ENCODE measurements around the gene SPC25.
"Not testable (repeated sequence)": the region's sequence is repeated elsewhere in the genome, so short reads cannot be mapped to it uniquely, and the experiment has no call there.

SPC25 gene, protein sequence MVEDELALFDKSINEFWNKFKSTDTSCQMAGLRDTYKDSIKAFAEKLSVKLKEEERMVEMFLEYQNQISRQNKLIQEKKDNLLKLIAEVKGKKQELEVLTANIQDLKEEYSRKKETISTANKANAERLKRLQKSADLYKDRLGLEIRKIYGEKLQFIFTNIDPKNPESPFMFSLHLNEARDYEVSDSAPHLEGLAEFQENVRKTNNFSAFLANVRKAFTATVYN

GRCh38 chr2:168890006-168890782 is at the start of gene SPC25:
SPC25 (minus strand) TSS chr2:168890430; CDS start chr2:168889519, 911 bp downstream.
- peak; percentile 65 for DNase-seq (ENCODE audit: low read depth)

- no peak for DNase-seq (ENCODE audit: low read depth)
Measured at GRCh38 chr2:168939918-168940317, 49.7 kb upstream of the SPC25 start.

- no peak for DNase-seq (ENCODE audit: low read depth)
Measured at GRCh38 chr2:168939061-168939460, 48.8 kb upstream of the SPC25 start.

GRCh38 chr2:168935810-168936581 is 45.8 kb upstream of the SPC25 start:
- DNase-seq (ENCODE audit: low read depth): peak; percentile 22

DNA sequence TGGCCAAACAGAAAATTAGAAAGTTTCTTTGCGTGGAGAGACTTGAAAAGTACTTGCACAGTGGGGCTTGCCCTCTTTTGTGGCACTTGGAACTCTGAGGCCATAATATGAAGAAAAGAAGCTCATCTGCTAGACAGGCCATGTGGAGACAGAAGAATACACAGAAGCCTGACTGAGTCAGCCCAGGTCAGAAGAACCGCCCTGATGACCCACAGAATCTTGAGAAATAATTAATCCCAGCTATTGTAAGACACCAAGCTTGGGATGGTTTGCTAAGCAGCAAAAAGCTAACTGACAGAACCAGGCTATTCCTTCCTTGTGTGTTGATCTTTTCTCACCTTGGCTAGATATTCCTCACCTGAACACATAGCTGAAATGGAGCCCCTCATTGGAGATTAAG is 44.6 kb upstream of the SPC25 start:
- no peak for DNase-seq (ENCODE audit: low read depth)

DNA sequence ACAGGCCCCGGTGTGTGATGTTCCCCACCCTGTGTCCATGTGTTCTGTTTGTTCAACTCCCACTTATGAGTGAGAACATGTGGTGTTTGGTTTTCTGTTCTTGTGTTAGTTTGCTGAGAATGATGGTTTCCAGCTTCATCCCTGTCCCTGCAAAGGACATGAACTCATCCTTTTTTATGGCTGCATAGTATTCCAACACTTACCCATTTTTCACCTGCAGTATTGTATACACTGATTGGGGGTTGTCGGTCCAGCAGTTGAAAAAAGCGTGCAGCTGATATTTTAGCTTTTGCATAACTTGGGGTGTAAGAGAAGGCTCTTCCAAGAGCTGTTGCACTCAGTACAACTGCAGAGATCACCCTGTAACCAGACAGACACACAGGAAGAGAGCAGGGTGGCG is 41.9 kb upstream of the SPC25 start:
- DNase-seq (ENCODE audit: low read depth): not testable (repeated sequence)

DNA sequence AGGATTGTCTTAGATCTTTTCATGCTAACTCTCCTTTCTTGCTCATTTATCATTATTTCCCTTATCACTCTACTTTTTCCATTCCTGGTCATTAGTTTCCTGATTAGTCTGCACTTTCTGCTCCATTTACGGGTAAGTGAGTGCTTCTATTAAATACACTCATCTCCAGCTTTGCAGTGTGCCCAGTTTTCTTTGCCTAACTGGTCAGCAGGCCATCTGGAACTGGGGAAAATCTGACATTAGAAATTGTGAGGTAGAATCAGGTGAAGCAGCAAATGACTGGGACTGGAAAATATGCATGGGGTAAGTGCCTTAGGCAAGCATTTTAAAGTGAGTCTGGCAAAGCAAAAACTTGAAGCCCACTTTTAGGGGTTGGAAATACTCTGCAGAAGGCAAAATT is 40.0 kb upstream of the SPC25 start:
- DNase-seq (ENCODE audit: low read depth): no peak

DNA sequence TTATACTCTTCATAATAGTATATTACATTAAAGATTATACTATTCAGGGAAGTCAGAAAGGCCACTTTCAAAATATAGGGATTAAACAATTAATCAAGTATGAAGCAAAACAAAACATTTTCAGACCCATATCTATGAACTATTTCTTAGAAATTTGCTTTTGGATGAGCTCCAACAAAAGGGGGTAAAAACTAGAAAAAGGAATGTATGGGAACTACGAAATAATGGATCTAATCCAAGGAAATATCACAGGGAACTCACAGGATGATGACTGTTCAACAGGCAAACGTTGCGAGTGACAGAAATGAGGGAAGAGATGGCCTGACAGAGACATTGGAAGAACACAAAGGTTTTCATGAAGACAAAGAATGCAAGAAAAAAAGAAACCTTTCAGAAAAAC is 38.8 kb upstream of the SPC25 start:
- no peak for DNase-seq (ENCODE audit: low read depth)

DNA sequence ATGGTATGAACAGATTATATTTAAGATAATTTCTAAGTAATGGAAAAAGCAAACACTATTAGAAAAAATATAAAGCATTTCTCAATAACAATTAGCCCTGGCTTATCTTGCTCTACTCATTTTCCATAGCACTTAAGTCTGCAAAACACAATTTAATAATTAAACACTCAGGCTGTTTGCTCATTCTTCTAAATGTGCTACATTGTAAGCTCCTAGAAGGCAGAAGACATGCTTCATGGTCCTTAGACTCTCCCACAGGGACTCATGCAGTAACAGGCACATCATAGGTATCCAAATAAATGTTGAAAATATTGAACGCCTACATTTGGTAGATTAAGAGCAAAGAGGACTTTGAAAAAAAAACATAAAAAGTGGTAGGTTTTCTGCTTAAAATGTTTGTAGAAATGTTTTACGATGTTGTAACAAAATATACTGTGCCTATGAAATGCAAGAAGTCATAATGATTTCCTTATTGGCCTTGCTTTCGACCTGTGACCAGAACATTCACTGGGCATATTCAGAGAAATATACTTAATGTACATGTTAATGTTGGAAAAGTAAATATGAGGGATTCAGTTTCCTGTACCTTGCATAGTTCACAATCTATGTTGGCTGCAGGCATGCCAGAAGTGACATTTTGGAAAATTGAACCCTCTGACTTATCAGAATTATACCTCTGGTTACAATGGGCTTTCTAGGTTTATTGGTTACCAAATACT is 38.0 kb upstream of the SPC25 start:
- no peak for DNase-seq (ENCODE audit: low read depth)

DNA sequence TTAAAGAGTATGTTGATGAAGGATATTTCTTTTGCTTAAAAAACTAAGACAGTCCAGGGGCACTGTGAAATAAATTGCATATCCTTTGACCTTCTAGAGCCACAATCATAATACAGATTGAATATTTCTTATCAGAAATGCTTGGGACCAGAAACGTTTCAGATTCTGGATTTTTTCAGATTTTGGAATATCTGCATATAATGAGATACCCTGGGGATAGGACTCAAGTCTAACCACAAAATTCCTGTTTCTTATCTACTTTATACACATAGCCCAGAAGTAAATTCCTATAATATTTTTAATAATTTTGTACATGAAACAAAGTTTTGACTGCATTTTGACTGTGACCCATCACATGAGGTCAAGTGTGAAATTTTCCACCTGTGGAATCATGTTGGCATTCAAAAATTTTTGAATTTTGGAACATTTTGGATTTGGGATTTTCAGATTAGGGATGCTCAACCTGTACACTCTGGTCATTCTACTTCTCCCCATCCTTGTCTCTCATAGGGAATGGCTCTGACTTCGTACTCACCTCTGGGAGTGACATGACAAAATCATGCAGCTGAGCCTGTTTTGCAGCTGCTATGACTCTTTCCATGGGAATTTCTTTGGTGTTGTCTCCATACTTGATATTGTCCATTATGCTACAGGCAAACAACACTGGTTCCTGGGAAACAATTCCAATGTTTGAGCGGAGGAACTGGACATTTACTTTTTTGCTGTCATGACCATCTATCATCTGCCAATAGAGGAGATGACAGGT is 36.6 kb upstream of the SPC25 start:
- DNase-seq (ENCODE audit: low read depth): no peak

GRCh38 chr2:168920504-168921157 is 30.4 kb upstream of the SPC25 start:
- DNase-seq (ENCODE audit: low read depth): no peak

DNA sequence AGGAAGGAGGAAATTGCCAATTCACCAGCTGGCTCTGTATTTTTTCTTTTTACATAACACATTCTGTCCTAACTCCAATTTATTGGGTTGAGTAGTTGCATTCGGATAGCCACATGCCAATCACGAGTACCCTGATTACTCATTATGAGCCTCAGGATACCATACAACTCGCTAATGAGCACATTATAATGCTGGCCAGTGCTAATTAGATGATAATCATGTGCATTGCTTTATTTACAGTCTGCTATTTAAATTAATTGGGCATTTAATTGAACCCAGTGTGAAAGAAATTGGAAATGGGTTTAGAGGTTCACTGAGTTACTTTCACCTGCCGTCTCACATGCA is 26.1 kb upstream of the SPC25 start:
- DNase-seq (ENCODE audit: low read depth): no peak

- DNase-seq (ENCODE audit: low read depth): no peak
Measured at GRCh38 chr2:168915441-168916330, 25.5 kb upstream of the SPC25 start.

GRCh38 chr2:168913495-168913894 is 23.3 kb upstream of the SPC25 start:
- no peak for DNase-seq (ENCODE audit: low read depth)

DNA sequence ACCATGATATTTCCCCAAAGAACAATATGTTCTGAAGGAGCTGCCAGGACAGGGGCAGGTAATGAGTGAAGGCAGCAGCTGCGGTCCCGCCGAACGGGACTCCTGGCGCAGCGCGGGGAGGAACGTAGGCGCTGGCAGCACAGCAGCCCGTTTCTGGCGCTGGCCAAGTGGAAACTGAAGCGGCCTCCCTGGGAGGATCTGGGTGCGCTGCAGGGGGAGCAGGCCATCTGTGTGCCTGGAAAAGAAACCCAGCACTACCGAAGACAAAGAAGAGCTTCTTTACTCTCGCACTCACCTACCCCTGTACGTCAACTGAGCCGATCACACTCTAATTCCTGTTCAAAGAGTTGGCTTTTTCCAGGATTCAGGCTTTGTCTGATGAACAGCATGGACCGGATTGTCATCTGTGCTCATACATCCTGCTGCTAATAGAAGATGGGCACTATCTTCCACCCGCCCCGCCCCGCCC is 22.7 kb upstream of the SPC25 start:
- no peak for DNase-seq (ENCODE audit: low read depth)

GRCh38 chr2:168912466-168912865 is 22.2 kb upstream of the SPC25 start:
- no peak for DNase-seq (ENCODE audit: low read depth)

DNA sequence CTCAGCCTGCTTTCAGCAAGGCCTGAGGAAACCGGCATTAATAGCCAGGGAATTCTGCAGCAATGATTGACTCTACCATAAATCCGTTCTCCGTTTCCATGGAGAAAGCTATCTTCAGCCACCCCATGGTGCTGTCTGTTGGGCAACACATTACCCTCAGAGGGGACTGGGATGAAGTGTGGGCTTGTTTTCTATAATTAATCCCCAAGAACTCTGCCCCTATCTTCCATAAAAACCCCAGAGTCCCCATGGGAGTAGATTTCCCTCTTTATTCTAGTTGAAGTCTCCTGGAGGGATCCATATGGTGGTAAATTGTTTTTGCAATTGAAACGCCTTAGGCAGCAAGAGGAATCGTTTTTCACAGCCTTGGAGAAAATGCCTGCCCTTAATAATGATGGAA is 20.1 kb upstream of the SPC25 start:
- DNase-seq (ENCODE audit: low read depth): no peak

GRCh38 chr2:168907940-168908662 is 17.9 kb upstream of the SPC25 start:
- DNase-seq (ENCODE audit: low read depth): no peak

DNA sequence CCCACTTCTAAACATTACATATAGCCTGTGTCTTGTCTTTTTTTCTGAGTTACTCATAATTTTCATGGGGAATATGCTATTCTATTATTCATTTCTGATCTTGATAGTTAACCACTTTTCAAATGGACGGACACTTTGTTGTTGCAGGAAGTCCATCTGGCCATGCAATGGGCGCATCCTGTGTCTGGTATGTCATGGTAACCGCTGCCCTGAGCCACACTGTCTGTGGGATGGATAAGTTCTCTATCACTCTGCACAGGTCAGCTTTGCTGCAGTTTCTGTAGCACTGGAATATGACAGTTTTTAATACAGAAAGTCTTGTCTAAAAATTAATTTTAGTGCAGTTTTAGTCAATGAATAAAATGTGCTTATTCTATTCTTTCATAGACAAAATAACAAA is 14.1 kb upstream of the SPC25 start:
- no peak for DNase-seq (ENCODE audit: low read depth)

Measured in non-pigmented ciliary epithelial cell (primary cell).